ENCODE data around the gene SH2B3.
A peak's percentile ranks its signal among the peaks of the same experiment; 100 is the strongest.

- peak; percentile 38 to 72 for TF ChIP-seq POLR2AphosphoS5 (IDR thresholded peaks at IDR 0.05)
- TF ChIP-seq CTCF (IDR thresholded peaks at IDR 0.05): no peak
- TF ChIP-seq POLR2A (IDR thresholded peaks at IDR 0.05; ENCODE audit: low read depth): no peak
- TF ChIP-seq EP300 (IDR thresholded peaks at IDR 0.05): no peak
These were observed 40.2 kb downstream of the SH2B3 start for GRCh38 chr12:111445726-111446581.

Measured in esophagus muscularis mucosa (tissue), 4 donors.